Caco-2 (cell line): ENCODE data around the gene CYP2C9. TPM values are rescaled to one million over a fixed set of nuclear protein-coding genes. Genes with fewer than 3 reads are reported as not detected.
"Not testable (repeated sequence)": the region's sequence is repeated elsewhere in the genome, so short reads cannot be mapped to it uniquely, and the experiment has no call there.

ENCODE experiments used
- Bru-seq: library from RNA; stranded (reverse); fragments of 400-500 nt; gene quantifications from one replicate; lab custom pipeline; 2021; lab: Mats Ljungman, UMichigan
- BruChase-seq, 2 experiments: library from RNA; stranded (reverse); fragments of 400-500 nt; gene quantifications; one replicate each; lab custom pipeline; 2021; lab: Mats Ljungman, UMichigan
- BruUV-seq: library from RNA; stranded (reverse); fragments of 400-500 nt; replicated peaks from 2 replicates; lab custom pipeline; 2021; lab: Mats Ljungman, UMichigan
- CTCF ChIA-PET: fragments of 300-600 bp; sonication (Branson Sonifier 250); formaldehyde crosslinking; loops from one replicate; lab custom pipeline; 2022; ENCODE audit warnings: antibody characterized with exemption; lab: Charles Lee
- POLR2A ChIA-PET: fragments of 300-600 bp; sonication (Branson Sonifier 250); formaldehyde crosslinking; loops from one replicate; lab custom pipeline; 2022; ENCODE audit warnings: antibody characterized with exemption; lab: Charles Lee
- DNase-seq, 2 experiments: peaks; one replicate each; pipeline versions ENCODE4 v3.0.0 to v3.0.0-alpha.2; 2020 to 2022
- H3K27me3 ChIP-seq: replicated peaks from 2 replicates; pipeline ENCODE4 v1.6.0; 2011; ENCODE audit warnings: low read length; ENCODE audit not compliant: control insufficient read depth, insufficient read depth
- H3K36me3 ChIP-seq: 2 replicates; pipeline ENCODE4 v1.5.1; 2011; ENCODE audit warnings: low read length; ENCODE audit not compliant: control insufficient read depth, insufficient read depth
- H3K4me1 ChIP-seq: fragments of 250-450 bp; sonication (Bioruptor Pico); 2 replicates; pipeline ENCODE4 v1.5.1; 2020; ENCODE audit warnings: mild to moderate bottlenecking
- H3K4me3 ChIP-seq: 2 replicates; pipeline ENCODE4 v1.5.1; 2011; ENCODE audit warnings: low read depth, mild to moderate bottlenecking, control low read depth, low read length
- H3K9me3 ChIP-seq: fragments of 250-450 bp; sonication (Bioruptor Pico); 2 replicates; pipeline ENCODE4 v1.5.1; 2020; ENCODE audit warnings: mild to moderate bottlenecking, moderate library complexity
- H3K27ac Mint-ChIP-seq: one replicate; pipeline ENCODE4 v1.8.0; 2022; ENCODE audit warnings: mixed read lengths; ENCODE audit not compliant: unreplicated experiment
- H3K27me3 Mint-ChIP-seq: one replicate; pipeline ENCODE4 v1.8.0; 2022; ENCODE audit warnings: mixed read lengths; ENCODE audit not compliant: insufficient read depth, unreplicated experiment
- H3K36me3 Mint-ChIP-seq: one replicate; pipeline ENCODE4 v1.8.0; 2022; ENCODE audit warnings: mild to moderate bottlenecking, mixed read lengths; ENCODE audit not compliant: insufficient read depth, unreplicated experiment
- H3K4me1 Mint-ChIP-seq: one replicate; pipeline ENCODE4 v1.8.0; 2022; ENCODE audit warnings: low read depth, mixed read lengths; ENCODE audit not compliant: unreplicated experiment
- H3K4me3 Mint-ChIP-seq: one replicate; pipeline ENCODE4 v1.8.0; 2022; ENCODE audit warnings: mild to moderate bottlenecking, moderate library complexity, mixed read lengths; ENCODE audit not compliant: unreplicated experiment
- H3K9me3 Mint-ChIP-seq: one replicate; pipeline ENCODE4 v1.8.0; 2022; ENCODE audit warnings: mixed read lengths; ENCODE audit not compliant: unreplicated experiment
- intact Hi-C: fragments of 100-400 bp; cut with micrococcal nuclease; formaldehyde crosslinking; loops from one replicate; pipeline ENCODE4 v1.10.0; 2022; ENCODE audit not compliant: unreplicated experiment
- long read RNA-seq: library from polyadenylated mRNA; stranded (forward); transcript quantifications from one replicate; pipeline ENCODE4 v2.0.0, GENCODE V29; 2022
- total RNA-seq: library from RNA; stranded (reverse); gene quantifications from 2 replicates; pipeline ENCODE4 v1.2.3, GENCODE V29; 2022
- TF ChIP-seq, protein P1 (sequence below), 2 experiments: fragments of 200-600 bp in 1 of 2; IDR thresholded peaks; 1 replicate in 1 of 2; 2 replicates in 1 of 2; pipeline versions ENCODE4 v1.5.1 to v1.8.0; 2011 to 2022; ENCODE audit warnings: antibody characterized with exemption in 1 of 2, control low read depth in 1 of 2, inconsistent platforms in 1 of 2, low read depth in 1 of 2, low read length in 1 of 2, mild to moderate bottlenecking in 1 of 2, moderate library complexity in 1 of 2; ENCODE audit not compliant: insufficient read depth in 1 of 2, severe bottlenecking in 1 of 2, unreplicated experiment in 1 of 2

CYP2C9 gene
- 0.97 and 1.4 TPM in 2 replicates for total RNA-seq
- percentile 27 among the genes with signal in this experiment for Bru-seq, nascent RNA
- BruChase-seq, experiment 1, labeled RNA remaining after a 2-hour chase: percentile 31 among the genes with signal in this experiment
- percentile 36 among the genes with signal in this experiment for BruChase-seq, experiment 2, labeled RNA remaining after a 6-hour chase
- long read RNA-seq: 0 reads

GRCh38 chr10:94938383-94938782, at the start of gene CYP2C9:
CYP2C9 (plus strand) TSS chr10:94938658; CDS start chr10:94938683, 25 bp downstream.
- TF ChIP-seq, protein P1, sequence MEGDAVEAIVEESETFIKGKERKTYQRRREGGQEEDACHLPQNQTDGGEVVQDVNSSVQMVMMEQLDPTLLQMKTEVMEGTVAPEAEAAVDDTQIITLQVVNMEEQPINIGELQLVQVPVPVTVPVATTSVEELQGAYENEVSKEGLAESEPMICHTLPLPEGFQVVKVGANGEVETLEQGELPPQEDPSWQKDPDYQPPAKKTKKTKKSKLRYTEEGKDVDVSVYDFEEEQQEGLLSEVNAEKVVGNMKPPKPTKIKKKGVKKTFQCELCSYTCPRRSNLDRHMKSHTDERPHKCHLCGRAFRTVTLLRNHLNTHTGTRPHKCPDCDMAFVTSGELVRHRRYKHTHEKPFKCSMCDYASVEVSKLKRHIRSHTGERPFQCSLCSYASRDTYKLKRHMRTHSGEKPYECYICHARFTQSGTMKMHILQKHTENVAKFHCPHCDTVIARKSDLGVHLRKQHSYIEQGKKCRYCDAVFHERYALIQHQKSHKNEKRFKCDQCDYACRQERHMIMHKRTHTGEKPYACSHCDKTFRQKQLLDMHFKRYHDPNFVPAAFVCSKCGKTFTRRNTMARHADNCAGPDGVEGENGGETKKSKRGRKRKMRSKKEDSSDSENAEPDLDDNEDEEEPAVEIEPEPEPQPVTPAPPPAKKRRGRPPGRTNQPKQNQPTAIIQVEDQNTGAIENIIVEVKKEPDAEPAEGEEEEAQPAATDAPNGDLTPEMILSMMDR (IDR thresholded peaks at IDR 0.05; ENCODE audit: insufficient read depth in 1 of 2, low read depth in 1 of 2, low read length in 1 of 2, severe bottlenecking in 1 of 2, unreplicated experiment in 1 of 2): no peak
- Mint-ChIP-seq H3K4me1 (no peaks in the 10 kb centered on the region), H3K27me3 (peaks cover 3% of the 10 kb centered on the region), H3K4me3 (no peak within 1 kb of the TSS), H3K27ac (no peak within 1 kb of the TSS), H3K9me3 (peaks cover 10% of the 10 kb centered on the region), H3K36me3 (no peaks in the 10 kb centered on the region)
- no peak for DNase-seq
- Histone ChIP-seq H3K4me1 (no peaks in the 10 kb centered on the region), H3K9me3 (peaks cover 11% of the 10 kb centered on the region), H3K36me3 (no peaks in the 10 kb centered on the region), H3K27me3 (no peaks in the 10 kb centered on the region), H3K4me3 (no peak within 1 kb of the TSS)
- ChIA-PET POLR2A (no interaction called here), CTCF (no interaction called here)
- intact Hi-C loops: no loop called here
- BruUV-seq: no TSS peak

DNA sequence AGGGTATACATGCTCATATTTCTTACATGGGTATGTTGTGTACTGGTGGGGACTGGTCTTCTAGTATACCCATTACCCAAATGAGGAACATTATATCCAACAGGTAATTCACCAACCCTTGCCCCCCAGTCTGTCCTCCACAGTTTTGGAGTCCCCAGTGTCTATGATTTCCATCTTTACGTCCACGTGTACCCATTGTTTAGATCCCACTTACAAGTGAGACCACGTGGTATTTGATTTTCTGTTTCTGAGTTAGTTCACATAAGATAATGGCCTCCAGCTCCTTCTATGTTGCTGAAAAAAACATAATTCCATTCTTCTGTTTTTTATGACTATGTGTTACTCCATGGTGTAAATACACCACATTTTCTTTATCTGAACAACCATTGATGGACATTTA, 49.3 kb upstream of the CYP2C9 start:
- no peaks in the 10 kb centered on the region for H3K27me3 ChIP-seq
- POLR2A ChIA-PET: no interaction called here
- no TSS peak for BruUV-seq
- DNase-seq: no peak
- no peak overlapping the region for H3K4me3 ChIP-seq
- peaks cover 7% of the 10 kb centered on the region; the same call in 1 of the 2 replicates for H3K9me3 ChIP-seq
- H3K27me3 Mint-ChIP-seq: no peaks in the 10 kb centered on the region
- H3K9me3 Mint-ChIP-seq: no peaks in the 10 kb centered on the region
- CTCF ChIA-PET: no interaction called here
- no peak overlapping the region for H3K4me3 Mint-ChIP-seq
- no peaks in the 10 kb centered on the region for H3K4me1 Mint-ChIP-seq
- no peaks in the 10 kb centered on the region for H3K4me1 ChIP-seq
- no peak overlapping the region for H3K27ac Mint-ChIP-seq
- TF ChIP-seq, protein P1 (IDR thresholded peaks at IDR 0.05; ENCODE audit: insufficient read depth in 1 of 2, low read depth in 1 of 2, low read length in 1 of 2, severe bottlenecking in 1 of 2, unreplicated experiment in 1 of 2): no peak
- H3K36me3 ChIP-seq: no peaks in the 10 kb centered on the region
- H3K36me3 Mint-ChIP-seq: no peaks in the 10 kb centered on the region
- intact Hi-C loops: no loop called here

- Mint-ChIP-seq H3K9me3 (peaks cover 3% of the 10 kb centered on the region), H3K36me3 (no peaks in the 10 kb centered on the region), H3K4me3 (no peak overlapping the region), H3K27ac (no peak overlapping the region), H3K27me3 (no peaks in the 10 kb centered on the region), H3K4me1 (no peaks in the 10 kb centered on the region)
- TF ChIP-seq, protein P1 (IDR thresholded peaks at IDR 0.05; ENCODE audit: insufficient read depth in 1 of 2, low read depth in 1 of 2, low read length in 1 of 2, severe bottlenecking in 1 of 2, unreplicated experiment in 1 of 2): peak in 1 of 2 experiments; percentile 9
- no peaks in the 10 kb centered on the region; the same call in 1 of the 2 replicates for H3K9me3 ChIP-seq
- H3K4me1 ChIP-seq: no peaks in the 10 kb centered on the region
- DNase-seq: no peak
- no peaks in the 10 kb centered on the region for H3K27me3 ChIP-seq
- no peaks in the 10 kb centered on the region for H3K36me3 ChIP-seq
- ChIA-PET CTCF (interaction anchor here (0.6 to 0.7 kb wide), 2 partner anchors 11 to 865 kb away, joined by 3 to 5 read pairs; no protein-coding TSS in a partner anchor), POLR2A (no interaction called here)
- BruUV-seq: no TSS peak
- H3K4me3 ChIP-seq: no peak overlapping the region
- intact Hi-C loops: no loop called here
Observed at GRCh38 chr10:94890264-94891022, 48.0 kb upstream of the CYP2C9 start.

- CTCF ChIA-PET, H3K4me3 ChIP-seq, intact Hi-C loops, H3K27me3 Mint-ChIP-seq, H3K27ac Mint-ChIP-seq, H3K27me3 ChIP-seq, H3K4me1 ChIP-seq, H3K36me3 ChIP-seq, H3K4me3 Mint-ChIP-seq, DNase-seq, POLR2A ChIA-PET, H3K36me3 Mint-ChIP-seq, BruUV-seq, H3K9me3 ChIP-seq, H3K4me1 Mint-ChIP-seq: not testable (repeated sequence)
- peaks cover 28% of the 10 kb centered on the region for H3K9me3 Mint-ChIP-seq
Observed at GRCh38 chr10:94898414-94898813, 40.0 kb upstream of the CYP2C9 start.
